Activated B cell treated with CpG ODN at 0.5 μM for 24 hours (primary cell): ENCODE data around the gene DNM2. TPM values are rescaled to one million over a fixed set of nuclear protein-coding genes. Genes with fewer than 3 reads are reported as not detected.

Experiments used
- ATAC-seq: fragments of 200-7000 bp; cut with Tn5 transposase; one replicate; pipeline ENCODE4 v1.10.0; 2021; ENCODE audit warnings: low read depth, mild to moderate bottlenecking, moderate library complexity
- CTCF ChIA-PET: fragments of 350-600 bp; sonication (Branson Sonifier 250); formaldehyde crosslinking; loops from one replicate; lab custom pipeline; 2021; ENCODE audit warnings: antibody characterized with exemption; lab: Charles Lee
- POLR2A ChIA-PET: fragments of 350-600 bp; sonication (Branson Sonifier 250); formaldehyde crosslinking; loops from one replicate; lab custom pipeline; 2021; ENCODE audit warnings: antibody characterized with exemption; lab: Charles Lee
- DNase-seq: peaks from one replicate; pipeline ENCODE4 v3.0.0; 2022
- H3K27ac Mint-ChIP-seq: one replicate; pipeline ENCODE4 v1.8.0; 2020; ENCODE audit warnings: mixed read lengths
- H3K27me3 Mint-ChIP-seq: one replicate; pipeline ENCODE4 v1.8.0; 2021; ENCODE audit warnings: mixed read lengths
- H3K36me3 Mint-ChIP-seq: one replicate; pipeline ENCODE4 v1.8.0; 2021; ENCODE audit warnings: low read depth, mixed read lengths
- H3K4me1 Mint-ChIP-seq: one replicate; pipeline ENCODE4 v1.8.0; 2021; ENCODE audit warnings: mixed read lengths
- H3K4me3 Mint-ChIP-seq: one replicate; pipeline ENCODE4 v1.8.0; 2020; ENCODE audit warnings: mild to moderate bottlenecking, mixed read lengths
- H3K9me3 Mint-ChIP-seq: one replicate; pipeline ENCODE4 v1.8.0; 2020; ENCODE audit warnings: mixed read lengths
- CTCF ChIP-seq: fragments of 200-600 bp; IDR thresholded peaks from one replicate; pipeline ENCODE4 v1.8.0; 2022; ENCODE audit warnings: antibody characterized with exemption, mild to moderate bottlenecking
- intact Hi-C: fragments of 100-400 bp; cut with micrococcal nuclease; formaldehyde crosslinking; loops from one replicate; pipeline ENCODE4 v1.15.1; 2024
- total RNA-seq: library from RNA; stranded (reverse); gene quantifications from 2 replicates; pipeline ENCODE4 v1.2.3, GENCODE V29; 2022

The DNM2 gene
- total RNA-seq, 1 donor from 2014 or later, result 257 TPM

- Mint-ChIP-seq H3K36me3 (peaks cover 42% of the 10 kb centered on the region), H3K4me3 (no peak overlapping the region), H3K9me3 (no peaks in the 10 kb centered on the region), H3K4me1 (peaks cover 76% of the 10 kb centered on the region), H3K27me3 (no peaks in the 10 kb centered on the region), H3K27ac (no peak overlapping the region)
- CTCF ChIA-PET, result no interaction called here
- no peak for ATAC-seq
- POLR2A ChIA-PET, result interaction anchor here (0.6 kb wide), 1 partner anchor 106 kb away, joined by 5 read pairs; no protein-coding TSS in a partner anchor
- no peak for TF ChIP-seq CTCF
- intact Hi-C loops, result no loop called here
- no peak for DNase-seq
Observed at GRCh38 chr19:10766671-10767201, 48.9 kb downstream of the DNM2 start.

GRCh38 chr19:10767726-10768125 lies 49.8 kb downstream of the DNM2 start:
- Mint-ChIP-seq H3K4me1 (peaks cover 67% of the 10 kb centered on the region), H3K36me3 (peaks cover 42% of the 10 kb centered on the region), H3K27me3 (no peaks in the 10 kb centered on the region), H3K9me3 (no peaks in the 10 kb centered on the region), H3K4me3 (no peak overlapping the region), H3K27ac (no peak overlapping the region)
- ChIA-PET POLR2A (interaction anchor here (1.0 kb wide), 1 partner anchor 10 kb away, joined by 3 read pairs; no protein-coding TSS in a partner anchor), CTCF (interaction anchor here (1.0 kb wide), 1 partner anchor 51 kb away, joined by 4 read pairs; no protein-coding TSS in a partner anchor)
- intact Hi-C loops, result no loop called here
- DNase-seq (no peak), ATAC-seq (no peak)
- TF ChIP-seq CTCF, result no peak

GRCh38 chr19:10768369-10768768 lies 50.5 kb downstream of the DNM2 start:
- intact Hi-C loops, result no loop called here
- ChIA-PET POLR2A (interaction anchor here (0.6 to 1.7 kb wide), 5 partner anchors 9 to 457 kb away, joined by 3 to 6 read pairs (median 3); partner anchors contain the start of gene DNM2), CTCF (interaction anchor here (1.9 to 3.3 kb wide), 2 partner anchors 43 to 51 kb away, joined by 5 to 18 read pairs; partner anchors contain the start of gene DNM2)
- peaks cover 43% of the 10 kb centered on the region for H3K36me3 Mint-ChIP-seq
- H3K27me3 Mint-ChIP-seq, result no peaks in the 10 kb centered on the region
- TF ChIP-seq CTCF, result no peak
- H3K4me1 Mint-ChIP-seq, result peaks cover 60% of the 10 kb centered on the region
- H3K4me3 Mint-ChIP-seq, result no peak overlapping the region
- H3K9me3 Mint-ChIP-seq, result no peaks in the 10 kb centered on the region
- ATAC-seq (no peak), DNase-seq (no peak)
- H3K27ac Mint-ChIP-seq, result peak overlapping the region; percentile 78

- POLR2A ChIA-PET, result interaction anchor here (0.6 to 1.7 kb wide), 6 partner anchors 8 to 458 kb away, joined by 3 to 7 read pairs (median 4); partner anchors contain the start of gene DNM2
- no peak for TF ChIP-seq CTCF
- ATAC-seq, result peak; percentile 75
- no peak for DNase-seq
- Mint-ChIP-seq H3K36me3 (peaks cover 45% of the 10 kb centered on the region), H3K9me3 (no peaks in the 10 kb centered on the region), H3K4me3 (peak overlapping the region; percentile 11), H3K27ac (peak overlapping the region; percentile 78), H3K4me1 (peaks cover 54% of the 10 kb centered on the region), H3K27me3 (no peaks in the 10 kb centered on the region)
- intact Hi-C loops, result no loop called here
- CTCF ChIA-PET, result interaction anchor here (0.5 to 3.3 kb wide), 3 partner anchors 44 to 54 kb away, joined by 3 to 18 read pairs (median 5); partner anchors contain the start of gene DNM2
Observed at GRCh38 chr19:10768936-10769335, 51.1 kb downstream of the DNM2 start.
